HepG2 (cell line): ENCODE measurements around the gene BCL2L1. TPM values are rescaled to one million over a fixed set of nuclear protein-coding genes. Genes with fewer than 3 reads are reported as not detected.

Source experiments
- AHR ChIP-seq: IDR thresholded peaks from 2 replicates; pipeline ENCODE4 v1.6.1; 2018; ENCODE audit warnings: missing genetic modification reagents, missing compliant biosample characterization
- ARID2 ChIP-seq: sonication (generic); formaldehyde crosslinking; IDR thresholded peaks from 2 replicates; pipeline ENCODE4 v1.8.1; 2022; ENCODE audit warnings: mild to moderate bottlenecking, missing genetic modification reagents, borderline replicate concordance
- BHLHE40 ChIP-seq: IDR thresholded peaks from 2 replicates; pipeline ENCODE4 v1.6.1; 2011; ENCODE audit warnings: low read length, improper control_type of control experiment
- CENPT ChIP-seq: sonication (generic); formaldehyde crosslinking; IDR thresholded peaks from 2 replicates; pipeline ENCODE4 v1.8.0; 2022; ENCODE audit warnings: low read depth, mild to moderate bottlenecking, moderate library complexity, missing genetic modification reagents
- FOSL1 ChIP-seq: sonication (generic); formaldehyde crosslinking; IDR thresholded peaks from 2 replicates; pipeline ENCODE4 v1.9.0; 2021; ENCODE audit warnings: missing genetic modification reagents, borderline replicate concordance
- FOXA3 ChIP-seq: IDR thresholded peaks from 2 replicates; pipeline ENCODE4 v1.6.1; 2016; ENCODE audit warnings: missing genetic modification reagents, missing compliant biosample characterization
- FOXP4 ChIP-seq: sonication (generic); formaldehyde crosslinking; IDR thresholded peaks from 2 replicates; pipeline ENCODE4 v1.4.0; 2020; ENCODE audit warnings: missing genetic modification reagents
- GFI1 ChIP-seq: sonication (generic); formaldehyde crosslinking; IDR thresholded peaks from 2 replicates; pipeline ENCODE4 v1.5.0; 2020; ENCODE audit warnings: missing genetic modification reagents, mild to moderate bottlenecking, borderline replicate concordance
- KDM6A ChIP-seq: IDR thresholded peaks from 2 replicates; pipeline ENCODE4 v1.6.1; 2016; ENCODE audit warnings: low read depth
- MIXL1 ChIP-seq: IDR thresholded peaks from 2 replicates; pipeline ENCODE4 v1.6.1; 2016
- NFKB2 ChIP-seq: sonication (generic); formaldehyde crosslinking; IDR thresholded peaks from 2 replicates; pipeline ENCODE4 v1.4.0; 2020; ENCODE audit warnings: missing genetic modification reagents, borderline replicate concordance
- NFYC ChIP-seq: IDR thresholded peaks from 2 replicates; pipeline ENCODE4 v1.6.1; 2016; ENCODE audit warnings: missing genetic modification reagents, missing compliant biosample characterization
- NONO ChIP-seq, 2 experiments: fragments of 450-650 bp in 1 of 2; sonication (generic) in 1 of 2; formaldehyde crosslinking in 1 of 2; IDR thresholded peaks in 1 of 2; conservative IDR thresholded peaks in 1 of 2; 2 replicates each; pipeline versions ENCODE4 v1.6.1 to v1.8.0; 2017 to 2022; ENCODE audit warnings: mild to moderate bottlenecking in 1 of 2, missing genetic modification reagents in 1 of 2, moderate library complexity in 1 of 2
- SALL2 ChIP-seq: sonication (generic); formaldehyde crosslinking; IDR thresholded peaks from 2 replicates; pipeline ENCODE4 v1.8.1; 2023; ENCODE audit warnings: mild to moderate bottlenecking, missing genetic modification reagents, inconsistent platforms
- SMYD3 ChIP-seq: sonication (generic); formaldehyde crosslinking; IDR thresholded peaks from 2 replicates; pipeline ENCODE4 v1.8.1; 2023; ENCODE audit warnings: mild to moderate bottlenecking, missing genetic modification reagents
- THAP11 ChIP-seq: IDR thresholded peaks from 2 replicates; pipeline ENCODE4 v1.6.1; 2016; ENCODE audit warnings: missing biosample characterization, missing genetic modification reagents
- ZFP62 ChIP-seq: sonication (generic); formaldehyde crosslinking; IDR thresholded peaks from 2 replicates; pipeline ENCODE4 v1.4.0; 2020; ENCODE audit warnings: missing genetic modification reagents
- ZFX ChIP-seq: sonication (generic); formaldehyde crosslinking; IDR thresholded peaks from 2 replicates; pipeline ENCODE4 v1.4.0; 2020; ENCODE audit warnings: mild to moderate bottlenecking, low read depth, missing genetic modification reagents, moderate library complexity
- ZNF431 ChIP-seq: sonication (generic); formaldehyde crosslinking; IDR thresholded peaks from 2 replicates; pipeline ENCODE4 v1.9.0; 2022; ENCODE audit warnings: missing genetic modification reagents, low read depth, mild to moderate bottlenecking, borderline replicate concordance
- ZNF556 ChIP-seq: sonication (generic); formaldehyde crosslinking; IDR thresholded peaks from 2 replicates; pipeline ENCODE4 v1.4.0; 2020; ENCODE audit warnings: mild to moderate bottlenecking, missing genetic modification reagents, borderline replicate concordance
- ZNF598 ChIP-seq: sonication (generic); formaldehyde crosslinking; IDR thresholded peaks from 2 replicates; pipeline ENCODE4 v1.5.1; 2020; ENCODE audit warnings: mild to moderate bottlenecking, missing genetic modification reagents, borderline replicate concordance
- polyA plus RNA-seq, 8 experiments: library from polyadenylated mRNA; depleted of rRNA in 3 of 8; stranded (reverse) in 7 of 8; unstranded in 1 of 8; fragments of >200 nt; fragmentation: Illumina TruSeq in 4 of 8; extraction: Trizol in 4 of 8; gene quantifications; 2 replicates each; pipeline versions ENCODE4 v1.2.1 to v1.2.3, GENCODE V29; 2011 to 2016; ENCODE audit warnings: low read depth in 4 of 8, missing spikeins in 1 of 8, mixed read lengths in 1 of 8; ENCODE audit not compliant: insufficient read depth in 1 of 8
- total RNA-seq, 5 experiments: library from RNA; depleted of rRNA; stranded (reverse); fragments of >200 nt; fragmentation: Illumina TruSeq; extraction: Trizol; gene quantifications; 2 replicates each; pipeline ENCODE4 v1.2.3, GENCODE V29; 2016; ENCODE audit warnings: low read depth in 1 of 5
- TF ChIP-seq, protein P1 (sequence below): sonication (generic); formaldehyde crosslinking; IDR thresholded peaks from 2 replicates; pipeline ENCODE4 v1.4.0; 2020; ENCODE audit warnings: missing genetic modification reagents, borderline replicate concordance

The BCL2L1 gene
- total and polyA plus RNA-seq, 2 of the 13 experiments (the other 11 are each of a cell fraction or from before 2014, with no cell fraction given) = 164 to 258 TPM

GRCh38 chr20:31704225-31705119 is 18.2 kb downstream of the BCL2L1 start (continued):
- peak; percentile 100 for TF ChIP-seq MIXL1 (CRISPR knock-in tag)
- peak; percentile 85; the same call in 1 of the 2 replicates for TF ChIP-seq NONO (IDR thresholded peaks at IDR 0.05)
- peak; percentile 96 for TF ChIP-seq NONO (CRISPR knock-in tag; conservative IDR thresholded peaks at IDR 0.05)
- peak; percentile 72 for TF ChIP-seq NFYC (CRISPR knock-in tag)
- peak; percentile 58; the same call in 1 of the 2 replicates for TF ChIP-seq ZFX
- peak; percentile 100 for TF ChIP-seq FOXA3 (CRISPR knock-in tag)
- TF ChIP-seq AHR = peak; percentile 77; the same call in 1 of the 2 replicates
- peak; percentile 98 for TF ChIP-seq GFI1 (CRISPR knock-in tag)
- peak; percentile 72; the same call in 1 of the 2 replicates for TF ChIP-seq ZNF598 (CRISPR knock-in tag)
- no peak for TF ChIP-seq NFKB2 (CRISPR knock-in tag)
- peak; percentile 93 for TF ChIP-seq FOSL1 (CRISPR knock-in tag)
- TF ChIP-seq SALL2 (CRISPR knock-in tag) = peak; percentile 100
- TF ChIP-seq CENPT (CRISPR knock-in tag) = no peak
- TF ChIP-seq, protein P1, sequence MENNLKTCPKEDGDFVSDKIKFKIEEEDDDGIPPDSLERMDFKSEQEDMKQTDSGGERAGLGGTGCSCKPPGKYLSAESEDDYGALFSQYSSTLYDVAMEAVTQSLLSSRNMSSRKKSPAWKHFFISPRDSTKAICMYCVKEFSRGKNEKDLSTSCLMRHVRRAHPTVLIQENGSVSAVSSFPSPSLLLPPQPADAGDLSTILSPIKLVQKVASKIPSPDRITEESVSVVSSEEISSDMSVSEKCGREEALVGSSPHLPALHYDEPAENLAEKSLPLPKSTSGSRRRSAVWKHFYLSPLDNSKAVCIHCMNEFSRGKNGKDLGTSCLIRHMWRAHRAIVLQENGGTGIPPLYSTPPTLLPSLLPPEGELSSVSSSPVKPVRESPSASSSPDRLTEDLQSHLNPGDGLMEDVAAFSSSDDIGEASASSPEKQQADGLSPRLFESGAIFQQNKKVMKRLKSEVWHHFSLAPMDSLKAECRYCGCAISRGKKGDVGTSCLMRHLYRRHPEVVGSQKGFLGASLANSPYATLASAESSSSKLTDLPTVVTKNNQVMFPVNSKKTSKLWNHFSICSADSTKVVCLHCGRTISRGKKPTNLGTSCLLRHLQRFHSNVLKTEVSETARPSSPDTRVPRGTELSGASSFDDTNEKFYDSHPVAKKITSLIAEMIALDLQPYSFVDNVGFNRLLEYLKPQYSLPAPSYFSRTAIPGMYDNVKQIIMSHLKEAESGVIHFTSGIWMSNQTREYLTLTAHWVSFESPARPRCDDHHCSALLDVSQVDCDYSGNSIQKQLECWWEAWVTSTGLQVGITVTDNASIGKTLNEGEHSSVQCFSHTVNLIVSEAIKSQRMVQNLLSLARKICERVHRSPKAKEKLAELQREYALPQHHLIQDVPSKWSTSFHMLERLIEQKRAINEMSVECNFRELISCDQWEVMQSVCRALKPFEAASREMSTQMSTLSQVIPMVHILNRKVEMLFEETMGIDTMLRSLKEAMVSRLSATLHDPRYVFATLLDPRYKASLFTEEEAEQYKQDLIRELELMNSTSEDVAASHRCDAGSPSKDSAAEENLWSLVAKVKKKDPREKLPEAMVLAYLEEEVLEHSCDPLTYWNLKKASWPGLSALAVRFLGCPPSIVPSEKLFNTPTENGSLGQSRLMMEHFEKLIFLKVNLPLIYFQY (CRISPR knock-in tag) = peak; percentile 50; the same call in 1 of the 2 replicates
- TF ChIP-seq ZFP62 (CRISPR knock-in tag) = peak; percentile 95; the same call in 1 of the 2 replicates
- peak; percentile 61; the same call in 1 of the 2 replicates for TF ChIP-seq ARID2 (CRISPR knock-in tag)
- TF ChIP-seq KDM6A = peak; percentile 100
- peak; percentile 100 for TF ChIP-seq FOXP4 (CRISPR knock-in tag)
- TF ChIP-seq ZNF556 = peak; percentile 99
- TF ChIP-seq THAP11 (CRISPR knock-in tag) = peak; percentile 88
- peak; percentile 74 for TF ChIP-seq BHLHE40
- TF ChIP-seq SMYD3 (CRISPR knock-in tag) = peak; percentile 98; the same call in 1 of the 2 replicates
- TF ChIP-seq ZNF431 (CRISPR knock-in tag) = peak; percentile 95; the same call in 1 of the 2 replicates
